Ishikawa (cell line): ENCODE data around the gene CROCC2.
A peak's percentile ranks its signal among the peaks of the same experiment; 100 is the strongest.

ENCODE experiments used
- CEBPB ChIP-seq: IDR thresholded peaks from 2 replicates; pipeline ENCODE4 v1.6.1; 2012
- CREB1 ChIP-seq: IDR thresholded peaks from 2 replicates; pipeline ENCODE4 v1.6.1; 2012; ENCODE audit warnings: low read depth
- EGR1 ChIP-seq: IDR thresholded peaks from 2 replicates; pipeline ENCODE4 v1.6.1; 2012
- EP300 ChIP-seq: IDR thresholded peaks from 2 replicates; pipeline ENCODE4 v1.6.1; 2012; ENCODE audit warnings: borderline replicate concordance
- FOXM1 ChIP-seq: IDR thresholded peaks from 2 replicates; pipeline ENCODE4 v1.6.1; 2012; ENCODE audit warnings: low read depth, borderline replicate concordance
- MAX ChIP-seq: IDR thresholded peaks from 2 replicates; pipeline ENCODE4 v1.6.1; 2012
- NFIC ChIP-seq: IDR thresholded peaks from 2 replicates; pipeline ENCODE4 v1.6.1; 2012
- RAD21 ChIP-seq: IDR thresholded peaks from 2 replicates; pipeline ENCODE4 v1.6.1; 2012; ENCODE audit warnings: low read depth
- REST ChIP-seq: IDR thresholded peaks from 2 replicates; pipeline ENCODE4 v1.6.1; 2012; ENCODE audit warnings: low read depth, mild to moderate bottlenecking
- TAF1 ChIP-seq: IDR thresholded peaks from 2 replicates; pipeline ENCODE4 v1.6.1; 2012; ENCODE audit warnings: low read depth, mild to moderate bottlenecking
- TCF12 ChIP-seq: IDR thresholded peaks from 2 replicates; pipeline ENCODE4 v1.6.1; 2012; ENCODE audit warnings: low read depth
- TEAD4 ChIP-seq: IDR thresholded peaks from 2 replicates; pipeline ENCODE4 v1.6.1; 2012
- USF1 ChIP-seq: IDR thresholded peaks from 2 replicates; pipeline ENCODE4 v1.6.1; 2012
- YY1 ChIP-seq: IDR thresholded peaks from 2 replicates; pipeline ENCODE4 v1.6.1; 2012; ENCODE audit warnings: low read depth
- ZBTB7A ChIP-seq: IDR thresholded peaks from 2 replicates; pipeline ENCODE4 v1.6.1; 2012; ENCODE audit warnings: low read depth

CROCC2 gene

DNA sequence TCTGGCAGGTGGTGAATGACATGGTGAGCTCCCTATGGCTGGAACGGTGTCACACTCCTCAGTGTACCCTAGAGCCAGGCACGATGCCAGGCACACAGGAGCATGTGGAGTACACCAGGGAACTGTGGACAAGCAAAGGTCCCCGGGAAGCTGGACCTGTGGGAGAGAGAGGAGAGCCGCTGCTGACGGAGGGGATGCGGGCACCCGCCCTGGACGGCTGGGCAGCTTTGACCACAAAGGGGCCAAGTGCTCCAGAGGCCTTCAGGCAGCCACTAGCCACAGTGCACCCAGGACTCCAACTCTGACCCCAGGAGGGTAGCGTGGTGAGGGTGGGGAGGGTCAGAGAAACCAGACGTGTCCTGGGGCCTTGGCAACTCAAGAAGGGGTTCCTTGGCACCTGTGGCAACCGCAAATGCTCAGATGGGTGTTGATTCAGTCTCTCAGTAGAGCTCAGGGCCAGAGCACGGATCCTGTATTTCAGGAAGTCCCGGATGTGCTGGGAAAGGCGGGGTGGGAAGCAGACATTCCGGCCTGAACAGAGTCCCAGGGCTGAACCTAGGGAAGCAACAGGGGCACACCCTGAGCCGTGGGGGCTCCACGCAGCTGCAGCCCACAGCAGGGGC lies 7.9 kb upstream of the CROCC2 start:
- TF ChIP-seq TEAD4: peak; percentile 73
- no peak for TF ChIP-seq MAX
- TF ChIP-seq NFIC: peak; percentile 67; the same call in 1 of the 2 replicates
- TF ChIP-seq TAF1: peak; percentile 37; the same call in 1 of the 2 replicates
- TF ChIP-seq EP300: peak; percentile 62; the same call in 1 of the 2 replicates
- TF ChIP-seq REST: no peak
- 0 out of 2 replicates have a peak, but pooled peaks have one; percentile 50 for TF ChIP-seq FOXM1
- TF ChIP-seq TCF12: peak; percentile 74

GRCh38 chr2:240898731-240899467 lies 7.2 kb upstream of the CROCC2 start:
- TF ChIP-seq MAX: no peak
- 0 out of 2 replicates have a peak, but pooled peaks have one; percentile 3 for TF ChIP-seq FOXM1
- no peak for TF ChIP-seq EP300
- no peak for TF ChIP-seq EGR1
- no peak for TF ChIP-seq USF1
- TF ChIP-seq CEBPB: no peak
- no peak; the same call in 1 of the 2 replicates for TF ChIP-seq TCF12
- no peak for TF ChIP-seq REST
- no peak for TF ChIP-seq YY1
- no peak for TF ChIP-seq CREB1
- TF ChIP-seq ZBTB7A: no peak; the same call in 1 of the 2 replicates
- no peak for TF ChIP-seq TEAD4
- no peak; the same call in 1 of the 2 replicates for TF ChIP-seq RAD21
- TF ChIP-seq NFIC: 0 out of 2 replicates have a peak, but pooled peaks have one; percentile 4
- peak; percentile 9; the same call in 1 of the 2 replicates for TF ChIP-seq TAF1

DNA sequence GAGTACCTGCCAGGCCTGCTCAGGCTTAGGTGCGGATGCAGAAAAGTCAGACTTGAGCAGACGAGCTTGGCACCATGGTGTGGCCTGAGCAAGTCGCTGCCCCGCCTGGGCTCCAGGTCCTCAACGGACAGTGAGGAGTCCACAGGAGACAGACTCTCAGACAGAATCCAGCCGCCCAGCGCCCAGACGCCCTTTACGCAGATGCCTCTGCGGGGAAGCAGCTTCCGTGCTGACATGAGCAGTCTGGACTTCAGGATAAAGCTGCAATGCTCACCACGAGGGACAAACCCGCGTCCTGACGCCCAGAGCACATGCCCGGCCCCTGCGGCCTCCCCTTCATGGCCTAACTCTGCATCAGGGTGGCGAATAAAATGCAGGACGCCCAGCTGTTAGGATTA lies 6.7 kb upstream of the CROCC2 start:
- no peak for TF ChIP-seq EP300
- no peak for TF ChIP-seq RAD21
- no peak for TF ChIP-seq MAX
- no peak for TF ChIP-seq ZBTB7A
- no peak for TF ChIP-seq REST
- TF ChIP-seq FOXM1: no peak
- no peak for TF ChIP-seq CEBPB
- no peak for TF ChIP-seq CREB1

DNA sequence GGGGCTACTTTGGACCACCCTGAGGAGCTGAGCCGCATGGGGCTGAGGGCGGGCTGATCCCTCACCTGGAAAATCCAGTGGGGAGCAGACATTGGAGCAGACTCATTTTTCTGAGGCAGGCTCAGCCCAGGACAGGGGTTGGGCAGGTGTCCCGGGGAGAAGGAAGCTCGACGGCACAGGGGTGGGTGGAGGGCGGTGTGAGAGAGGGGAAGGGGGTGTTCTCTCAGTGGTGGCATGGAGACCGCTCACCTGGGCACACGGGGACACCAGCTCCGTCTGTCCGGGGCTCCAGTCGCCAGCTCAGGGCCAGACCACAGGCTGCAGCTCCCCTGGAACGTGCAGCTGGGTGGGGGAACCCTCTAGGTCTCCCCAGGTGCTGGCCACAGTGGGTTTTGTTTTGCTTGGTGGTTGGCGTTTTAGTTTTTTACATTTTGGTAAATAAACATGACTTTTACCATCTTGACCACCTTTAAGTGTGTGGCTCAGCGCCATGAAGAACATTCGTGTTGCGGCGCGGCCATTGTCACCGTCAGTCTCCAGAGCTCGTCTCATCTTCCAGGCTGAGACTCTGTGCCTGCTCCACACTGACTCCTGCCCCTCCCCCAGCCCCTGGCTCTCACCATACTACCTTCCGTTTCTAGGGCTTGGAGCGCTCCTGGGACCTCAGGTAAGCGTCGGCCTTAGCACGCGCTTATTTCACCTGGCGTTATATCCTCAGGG lies 5.8 kb upstream of the CROCC2 start:
- TF ChIP-seq NFIC (no peak), ZBTB7A (no peak), CEBPB (no peak), YY1 (no peak), TCF12 (no peak), TEAD4 (no peak), MAX (no peak), USF1 (no peak), TAF1 (no peak), EGR1 (no peak), CREB1 (no peak), FOXM1 (no peak), RAD21 (no peak)
